ENCODE measurements around the gene ASRGL1. TPM values are rescaled to one million over a fixed set of nuclear protein-coding genes. Genes with fewer than 3 reads are reported as not detected.
"Not testable (repeated sequence)": the region's sequence is repeated elsewhere in the genome, so short reads cannot be mapped to it uniquely, and the experiment has no call there.

ASRGL1 gene
- total RNA-seq, 1 donor from 2014 or later, result 6.7 TPM

DNA sequence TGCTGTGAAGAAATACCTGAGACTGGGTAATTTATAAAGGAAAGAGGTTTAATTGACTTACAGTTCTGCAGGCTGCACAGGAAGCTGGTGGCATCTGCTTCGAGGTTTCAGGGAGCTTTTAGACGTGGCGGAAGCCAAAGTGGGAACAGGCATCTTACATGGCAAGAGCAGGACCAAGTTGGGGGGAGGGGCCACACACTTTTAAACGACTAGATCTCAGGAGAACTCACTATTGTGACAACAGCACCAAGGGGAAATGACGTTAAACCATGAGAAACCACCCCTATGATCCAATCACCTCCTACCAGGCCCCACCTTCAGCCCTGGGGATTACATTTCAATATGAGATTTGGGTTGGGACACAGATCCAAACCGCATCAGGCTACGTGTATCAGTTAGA lies 27.3 kb upstream of the ASRGL1 start:
- TF ChIP-seq, protein P1, sequence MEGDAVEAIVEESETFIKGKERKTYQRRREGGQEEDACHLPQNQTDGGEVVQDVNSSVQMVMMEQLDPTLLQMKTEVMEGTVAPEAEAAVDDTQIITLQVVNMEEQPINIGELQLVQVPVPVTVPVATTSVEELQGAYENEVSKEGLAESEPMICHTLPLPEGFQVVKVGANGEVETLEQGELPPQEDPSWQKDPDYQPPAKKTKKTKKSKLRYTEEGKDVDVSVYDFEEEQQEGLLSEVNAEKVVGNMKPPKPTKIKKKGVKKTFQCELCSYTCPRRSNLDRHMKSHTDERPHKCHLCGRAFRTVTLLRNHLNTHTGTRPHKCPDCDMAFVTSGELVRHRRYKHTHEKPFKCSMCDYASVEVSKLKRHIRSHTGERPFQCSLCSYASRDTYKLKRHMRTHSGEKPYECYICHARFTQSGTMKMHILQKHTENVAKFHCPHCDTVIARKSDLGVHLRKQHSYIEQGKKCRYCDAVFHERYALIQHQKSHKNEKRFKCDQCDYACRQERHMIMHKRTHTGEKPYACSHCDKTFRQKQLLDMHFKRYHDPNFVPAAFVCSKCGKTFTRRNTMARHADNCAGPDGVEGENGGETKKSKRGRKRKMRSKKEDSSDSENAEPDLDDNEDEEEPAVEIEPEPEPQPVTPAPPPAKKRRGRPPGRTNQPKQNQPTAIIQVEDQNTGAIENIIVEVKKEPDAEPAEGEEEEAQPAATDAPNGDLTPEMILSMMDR (IDR thresholded peaks at IDR 0.05; ENCODE audit: unreplicated experiment), result no peak
- Mint-ChIP-seq H3K4me1 (no peaks in the 10 kb centered on the region), H3K27me3 (ENCODE audit: low read depth) (peaks cover 49% of the 10 kb centered on the region), H3K27ac (no peak overlapping the region), H3K9me3 (peaks cover 12% of the 10 kb centered on the region), H3K36me3 (no peaks in the 10 kb centered on the region), H3K4me3 (no peak overlapping the region)
- DNase-seq (ENCODE audit: low spot score in 2 of 2, unreplicated experiment in 2 of 2), result no peak

DNA sequence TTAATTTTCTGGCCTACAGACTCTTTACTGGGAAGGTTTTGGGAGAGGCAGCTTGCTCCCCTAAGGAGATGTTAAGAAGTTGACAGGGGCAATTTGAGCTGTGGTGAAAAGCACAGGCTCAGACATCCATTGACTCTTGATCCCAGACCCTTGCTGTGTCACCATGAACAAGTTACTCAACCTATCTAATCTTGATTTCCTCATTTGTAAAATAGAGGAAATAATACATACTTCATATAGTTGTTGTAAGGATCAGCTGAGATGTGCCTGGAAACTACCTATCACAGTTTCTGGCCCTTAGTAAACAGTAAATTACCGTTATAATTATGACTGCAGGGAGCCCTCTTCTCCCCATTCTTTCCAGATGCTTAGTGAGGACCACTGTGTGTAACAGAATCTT lies 21.8 kb upstream of the ASRGL1 start:
- TF ChIP-seq, protein P1 (IDR thresholded peaks at IDR 0.05; ENCODE audit: unreplicated experiment), result no peak
- Mint-ChIP-seq H3K27me3 (ENCODE audit: low read depth) (peaks cover 55% of the 10 kb centered on the region), H3K27ac (no peak overlapping the region), H3K9me3 (no peaks in the 10 kb centered on the region), H3K36me3 (no peaks in the 10 kb centered on the region), H3K4me3 (no peak overlapping the region), H3K4me1 (no peaks in the 10 kb centered on the region)
- DNase-seq (ENCODE audit: low spot score in 2 of 2, unreplicated experiment in 2 of 2), result no peak

DNA sequence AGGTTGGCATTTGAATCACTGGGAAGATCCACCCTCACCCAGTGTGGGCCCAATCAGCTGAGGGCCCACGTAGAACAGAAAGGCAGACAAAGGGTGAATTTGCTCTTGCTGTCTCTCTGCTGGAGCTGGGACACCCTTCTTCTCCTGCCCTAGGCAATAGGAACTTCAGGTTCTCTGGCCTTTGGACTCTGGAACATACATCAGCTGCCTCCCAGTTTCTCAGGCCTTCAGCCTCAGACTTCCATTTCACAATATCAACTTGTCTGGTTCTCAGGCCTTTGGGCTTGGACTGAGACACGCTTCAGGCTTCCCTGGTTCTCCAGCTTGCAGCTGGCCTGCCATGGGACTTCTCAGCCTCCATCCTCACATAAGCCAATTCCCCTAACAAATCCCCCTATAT lies 14.7 kb upstream of the ASRGL1 start:
- no peak overlapping the region for H3K27ac Mint-ChIP-seq
- TF ChIP-seq, protein P1 (IDR thresholded peaks at IDR 0.05; ENCODE audit: unreplicated experiment), result no peak
- H3K27me3 Mint-ChIP-seq (ENCODE audit: low read depth), result peaks cover 32% of the 10 kb centered on the region
- H3K9me3 Mint-ChIP-seq, result no peaks in the 10 kb centered on the region
- H3K36me3 Mint-ChIP-seq, result no peaks in the 10 kb centered on the region
- H3K4me3 Mint-ChIP-seq, result no peak overlapping the region
- no peaks in the 10 kb centered on the region for H3K4me1 Mint-ChIP-seq
- DNase-seq (ENCODE audit: low spot score in 2 of 2, unreplicated experiment in 2 of 2), result no peak

DNA sequence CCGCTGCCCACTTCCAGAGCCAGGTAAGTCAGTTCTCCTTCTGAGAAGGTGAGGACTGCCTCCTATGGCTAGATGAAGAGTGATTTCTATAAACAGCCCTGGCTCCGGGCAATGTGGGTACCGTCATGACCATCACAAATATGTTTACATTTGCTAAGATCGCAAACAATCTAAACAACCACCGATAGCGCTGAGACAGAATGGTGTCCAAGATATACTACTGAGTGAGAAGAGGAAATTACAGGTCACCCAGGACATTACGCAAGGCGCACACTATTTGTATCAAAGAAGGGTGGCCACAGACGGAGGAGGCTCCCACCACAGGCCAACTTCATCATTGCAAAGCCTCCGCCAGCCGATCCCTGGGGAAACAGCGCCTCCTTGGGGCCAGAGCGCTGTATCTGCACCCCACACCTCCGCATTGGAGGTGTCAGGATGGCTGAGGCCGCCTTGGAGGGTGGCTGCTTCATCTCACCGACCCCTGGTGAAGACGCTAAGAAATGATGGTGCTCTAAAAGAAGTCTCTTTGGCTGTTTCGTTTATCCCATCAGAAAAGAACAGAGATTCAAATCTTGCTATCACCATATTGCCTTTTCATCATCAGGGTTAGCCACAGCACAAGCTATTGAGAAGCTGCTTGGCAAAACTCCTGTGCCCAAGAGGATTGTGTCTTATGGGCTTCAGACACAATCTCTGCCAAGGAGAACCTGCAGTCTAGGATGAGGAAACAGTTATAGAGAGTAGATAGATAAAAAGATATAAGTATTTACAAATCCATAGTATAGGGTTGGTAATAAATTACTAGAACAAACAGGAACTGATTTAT lies 12.3 kb upstream of the ASRGL1 start:
- no peak overlapping the region for H3K27ac Mint-ChIP-seq
- H3K9me3 Mint-ChIP-seq, result no peaks in the 10 kb centered on the region
- H3K4me1 Mint-ChIP-seq, result no peaks in the 10 kb centered on the region
- H3K36me3 Mint-ChIP-seq, result no peaks in the 10 kb centered on the region
- TF ChIP-seq, protein P1 (IDR thresholded peaks at IDR 0.05; ENCODE audit: unreplicated experiment), result no peak
- DNase-seq (ENCODE audit: low spot score in 2 of 2, unreplicated experiment in 2 of 2), result no peak
- H3K4me3 Mint-ChIP-seq, result no peak overlapping the region
- H3K27me3 Mint-ChIP-seq (ENCODE audit: low read depth), result peaks cover 36% of the 10 kb centered on the region

DNA sequence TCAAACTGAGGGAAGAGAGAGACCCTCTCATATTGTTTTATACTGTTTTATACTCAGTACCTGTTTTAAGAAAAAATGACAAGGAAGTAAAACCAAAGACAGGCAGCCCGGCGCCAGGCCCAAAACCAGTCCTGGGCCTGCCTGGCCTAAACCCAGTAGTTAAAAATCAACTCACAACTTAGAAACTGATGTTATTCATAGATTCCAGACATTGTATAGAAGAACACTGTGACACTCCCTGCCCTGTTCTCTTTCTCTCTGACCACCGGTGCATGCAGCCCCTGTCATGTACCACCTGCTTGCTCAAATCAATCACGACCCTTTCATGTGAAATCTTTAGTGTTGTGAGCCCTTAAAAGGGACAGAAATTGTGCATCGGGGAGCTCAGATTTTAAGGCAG lies 11.5 kb upstream of the ASRGL1 start:
- H3K4me3 Mint-ChIP-seq; H3K9me3 Mint-ChIP-seq; H3K4me1 Mint-ChIP-seq; H3K27ac Mint-ChIP-seq; DNase-seq (ENCODE audit: low spot score in 2 of 2, unreplicated experiment in 2 of 2); H3K36me3 Mint-ChIP-seq: not testable (repeated sequence)
- H3K27me3 Mint-ChIP-seq (ENCODE audit: low read depth), result peaks cover 38% of the 10 kb centered on the region

DNA sequence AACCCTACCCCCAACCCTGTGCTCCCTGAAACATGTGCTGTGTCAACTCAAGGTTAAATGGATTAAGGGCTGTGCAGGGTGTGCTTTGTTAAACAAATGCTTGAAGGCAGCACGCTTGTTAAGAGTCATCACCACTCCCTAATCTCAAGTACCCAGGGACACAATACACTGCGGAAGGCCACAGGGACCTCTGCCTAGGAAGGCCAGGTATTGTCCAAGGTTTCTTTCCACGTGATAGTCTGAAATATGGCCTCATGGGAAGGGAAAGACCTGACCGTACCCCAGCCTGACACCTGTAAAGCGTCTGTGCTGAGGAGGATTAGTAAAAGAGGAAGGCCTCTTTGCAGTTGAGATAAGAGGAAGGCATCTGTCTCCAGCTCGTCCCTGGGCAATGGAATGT lies 10.5 kb upstream of the ASRGL1 start:
- DNase-seq (ENCODE audit: low spot score in 2 of 2, unreplicated experiment in 2 of 2); H3K4me1 Mint-ChIP-seq; H3K4me3 Mint-ChIP-seq; H3K27ac Mint-ChIP-seq; H3K36me3 Mint-ChIP-seq; H3K9me3 Mint-ChIP-seq: not testable (repeated sequence)
- peaks cover 43% of the 10 kb centered on the region for H3K27me3 Mint-ChIP-seq (ENCODE audit: low read depth)

GRCh38 chr11:62327541-62327940 lies 9.7 kb upstream of the ASRGL1 start:
- not testable (repeated sequence) for H3K4me3 Mint-ChIP-seq; H3K36me3 Mint-ChIP-seq; H3K4me1 Mint-ChIP-seq; DNase-seq (ENCODE audit: low spot score in 2 of 2, unreplicated experiment in 2 of 2); H3K9me3 Mint-ChIP-seq; H3K27ac Mint-ChIP-seq
- H3K27me3 Mint-ChIP-seq (ENCODE audit: low read depth), result peaks cover 47% of the 10 kb centered on the region

DNA sequence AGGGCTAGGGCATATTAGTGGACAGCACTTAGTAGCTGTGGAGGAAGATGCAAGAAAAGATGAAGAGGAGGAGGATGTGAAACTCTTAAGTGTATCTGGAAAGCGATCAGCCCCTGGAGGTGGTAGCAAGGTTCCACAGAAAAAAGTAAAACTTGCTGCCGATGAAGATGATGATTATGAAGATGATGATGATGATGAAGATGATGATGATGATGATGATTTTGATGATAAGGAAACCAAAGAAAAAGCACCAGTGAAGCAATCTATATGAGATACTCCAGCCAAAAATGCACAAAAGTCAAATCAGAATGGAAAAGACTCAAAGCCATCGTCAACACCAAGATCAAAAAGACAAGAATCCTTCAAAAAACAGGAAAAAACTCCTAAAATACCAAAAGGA lies 6.0 kb upstream of the ASRGL1 start:
- not testable (repeated sequence) for DNase-seq (ENCODE audit: low spot score in 2 of 2, unreplicated experiment in 2 of 2); H3K9me3 Mint-ChIP-seq; H3K27ac Mint-ChIP-seq; H3K4me1 Mint-ChIP-seq; H3K4me3 Mint-ChIP-seq; H3K36me3 Mint-ChIP-seq
- peaks cover 61% of the 10 kb centered on the region for H3K27me3 Mint-ChIP-seq (ENCODE audit: low read depth)
